ENCODE data around the gene RDH16. TPM values are rescaled to one million over a fixed set of nuclear protein-coding genes. Genes with fewer than 3 reads are reported as not detected.
A peak's percentile ranks its signal among the peaks of the same experiment; 100 is the strongest.
"Not testable (repeated sequence)": the region's sequence is repeated elsewhere in the genome, so short reads cannot be mapped to it uniquely, and the experiment has no call there.

RDH16 gene
- total RNA-seq, 1 donor = 0.09 TPM

DNA sequence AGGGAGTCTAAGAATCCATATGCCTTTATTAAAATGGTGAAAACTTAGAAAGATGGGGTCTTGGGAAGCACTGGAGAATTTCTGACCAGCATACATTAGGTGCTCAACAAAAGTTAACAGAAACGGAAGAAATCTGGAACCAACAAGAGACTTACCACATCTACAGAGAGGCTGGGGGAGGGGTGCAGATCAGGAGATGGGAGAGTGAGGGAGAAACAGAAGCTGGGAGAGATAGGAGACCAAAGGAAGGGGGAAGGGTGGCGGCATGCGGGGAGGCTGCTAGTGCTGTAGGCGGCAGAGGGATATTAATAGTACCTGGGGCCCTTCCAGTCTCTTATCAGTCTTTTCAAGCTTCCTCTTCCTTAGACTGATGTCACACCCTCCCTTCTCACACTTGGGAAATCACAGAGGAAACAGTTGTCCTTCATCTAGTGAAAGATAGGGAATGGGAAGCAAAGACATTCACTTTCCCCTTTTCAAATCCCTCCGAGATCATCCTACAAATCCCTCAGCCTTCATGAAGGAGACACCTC is 30.9 kb upstream of the RDH16 start:
- DNase-seq (ENCODE audit: low read depth) = peak; percentile 34

DNA sequence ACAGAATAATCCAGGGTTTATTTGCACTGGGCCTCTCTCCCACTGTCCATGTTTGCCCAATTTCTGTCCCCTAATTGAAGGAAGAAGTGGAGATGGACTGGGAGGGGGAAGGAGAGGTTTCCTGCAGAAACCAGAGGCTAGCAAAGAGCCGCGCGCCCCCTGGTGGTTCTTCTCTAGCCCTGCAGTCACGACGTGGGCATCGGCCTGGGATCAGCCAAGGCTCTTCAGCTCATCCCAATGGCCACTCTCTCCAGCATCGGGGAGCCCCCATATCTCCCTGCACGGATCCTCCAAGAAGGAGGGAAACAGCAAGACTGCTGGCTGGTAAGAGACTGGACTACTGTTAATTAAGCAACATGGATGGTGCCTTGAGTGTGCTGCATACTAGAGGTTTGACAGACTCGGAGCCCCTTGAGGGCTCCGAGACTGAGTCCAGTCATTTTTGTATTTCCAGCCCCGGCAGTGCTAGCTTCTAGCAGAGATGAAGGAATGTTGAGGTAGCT is 30.2 kb upstream of the RDH16 start:
- peak; percentile 74 for DNase-seq (ENCODE audit: low read depth)
- TF ChIP-seq, protein P1, sequence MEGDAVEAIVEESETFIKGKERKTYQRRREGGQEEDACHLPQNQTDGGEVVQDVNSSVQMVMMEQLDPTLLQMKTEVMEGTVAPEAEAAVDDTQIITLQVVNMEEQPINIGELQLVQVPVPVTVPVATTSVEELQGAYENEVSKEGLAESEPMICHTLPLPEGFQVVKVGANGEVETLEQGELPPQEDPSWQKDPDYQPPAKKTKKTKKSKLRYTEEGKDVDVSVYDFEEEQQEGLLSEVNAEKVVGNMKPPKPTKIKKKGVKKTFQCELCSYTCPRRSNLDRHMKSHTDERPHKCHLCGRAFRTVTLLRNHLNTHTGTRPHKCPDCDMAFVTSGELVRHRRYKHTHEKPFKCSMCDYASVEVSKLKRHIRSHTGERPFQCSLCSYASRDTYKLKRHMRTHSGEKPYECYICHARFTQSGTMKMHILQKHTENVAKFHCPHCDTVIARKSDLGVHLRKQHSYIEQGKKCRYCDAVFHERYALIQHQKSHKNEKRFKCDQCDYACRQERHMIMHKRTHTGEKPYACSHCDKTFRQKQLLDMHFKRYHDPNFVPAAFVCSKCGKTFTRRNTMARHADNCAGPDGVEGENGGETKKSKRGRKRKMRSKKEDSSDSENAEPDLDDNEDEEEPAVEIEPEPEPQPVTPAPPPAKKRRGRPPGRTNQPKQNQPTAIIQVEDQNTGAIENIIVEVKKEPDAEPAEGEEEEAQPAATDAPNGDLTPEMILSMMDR (IDR thresholded peaks at IDR 0.05; ENCODE audit: insufficient read depth, low read length) = peak; percentile 95
- no peak overlapping the region for H3K4me3 ChIP-seq (ENCODE audit: low read depth, low read length)

More for the DNA sequence above, 30.9 kb upstream of the RDH16 start:
- TF ChIP-seq, protein P1 (IDR thresholded peaks at IDR 0.05; ENCODE audit: insufficient read depth, low read length) = no peak
- H3K4me3 ChIP-seq (ENCODE audit: low read depth, low read length) = no peak overlapping the region

DNA sequence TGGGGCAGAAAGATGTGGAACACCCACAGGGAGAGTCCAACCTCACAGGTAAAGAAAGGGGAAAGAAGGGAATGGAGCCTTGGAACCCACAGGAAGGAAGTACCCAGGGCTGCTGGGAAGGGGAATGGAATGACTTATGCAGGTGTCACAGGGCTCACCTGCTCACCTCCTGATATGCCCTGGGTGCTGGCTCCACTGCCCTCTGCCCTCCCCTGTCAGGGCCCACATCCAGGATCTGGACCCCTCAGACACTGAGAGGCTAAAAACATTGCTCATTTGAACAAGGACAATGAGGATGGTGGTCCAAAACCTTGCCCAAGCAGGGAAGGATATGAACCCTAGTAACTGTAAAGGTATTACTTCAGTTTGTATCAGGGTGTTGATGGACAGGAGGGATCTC is 29.6 kb upstream of the RDH16 start:
- TF ChIP-seq, protein P1 (IDR thresholded peaks at IDR 0.05; ENCODE audit: insufficient read depth, low read length) = no peak
- H3K4me3 ChIP-seq (ENCODE audit: low read depth, low read length) = no peak overlapping the region
- no peak for DNase-seq (ENCODE audit: low read depth)

DNA sequence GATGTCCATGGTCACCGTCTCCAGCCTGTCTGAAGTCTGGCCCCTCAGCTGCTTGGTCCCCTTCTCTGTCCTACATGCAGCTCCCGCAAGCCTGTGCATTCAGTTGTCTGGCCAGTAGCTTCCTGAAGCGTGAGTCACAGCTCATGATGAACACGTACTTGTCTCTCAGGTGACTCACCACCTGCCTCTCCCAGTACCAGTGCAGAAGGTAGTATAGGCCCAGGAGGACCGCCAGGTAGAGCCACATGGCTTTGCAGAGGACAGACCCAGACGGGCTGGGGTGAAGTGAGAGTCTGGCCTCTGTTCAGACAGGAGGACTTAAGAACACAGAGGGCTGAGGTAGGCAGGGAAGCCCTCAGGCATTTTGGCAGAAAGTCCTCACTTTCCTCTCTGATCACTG is 28.3 kb upstream of the RDH16 start:
- DNase-seq (ENCODE audit: low read depth); H3K4me3 ChIP-seq (ENCODE audit: low read depth, low read length): not testable (repeated sequence)

DNA sequence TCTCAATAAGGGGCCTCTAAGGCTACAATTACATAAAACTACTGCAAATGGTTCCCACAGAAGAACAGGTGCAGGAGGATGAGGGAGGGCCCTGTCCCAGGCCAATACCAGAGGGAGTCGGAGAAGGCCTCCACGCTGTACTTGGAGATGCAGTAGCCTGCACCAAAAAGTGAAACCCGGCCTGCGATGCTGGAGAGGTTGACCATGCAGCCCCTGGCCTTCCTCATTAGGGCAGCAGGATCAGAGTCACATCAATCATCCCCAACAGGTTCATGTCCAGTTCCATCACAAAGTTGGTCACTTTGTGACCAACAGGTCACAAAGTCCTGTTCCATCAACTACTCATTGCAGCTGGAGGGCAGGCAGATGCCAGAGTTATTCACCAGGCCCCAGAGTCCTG is 26.0 kb upstream of the RDH16 start:
- TF ChIP-seq, protein P1 (IDR thresholded peaks at IDR 0.05; ENCODE audit: insufficient read depth, low read length) = no peak
- DNase-seq (ENCODE audit: low read depth) = no peak
- H3K4me3 ChIP-seq (ENCODE audit: low read depth, low read length) = no peak overlapping the region

DNA sequence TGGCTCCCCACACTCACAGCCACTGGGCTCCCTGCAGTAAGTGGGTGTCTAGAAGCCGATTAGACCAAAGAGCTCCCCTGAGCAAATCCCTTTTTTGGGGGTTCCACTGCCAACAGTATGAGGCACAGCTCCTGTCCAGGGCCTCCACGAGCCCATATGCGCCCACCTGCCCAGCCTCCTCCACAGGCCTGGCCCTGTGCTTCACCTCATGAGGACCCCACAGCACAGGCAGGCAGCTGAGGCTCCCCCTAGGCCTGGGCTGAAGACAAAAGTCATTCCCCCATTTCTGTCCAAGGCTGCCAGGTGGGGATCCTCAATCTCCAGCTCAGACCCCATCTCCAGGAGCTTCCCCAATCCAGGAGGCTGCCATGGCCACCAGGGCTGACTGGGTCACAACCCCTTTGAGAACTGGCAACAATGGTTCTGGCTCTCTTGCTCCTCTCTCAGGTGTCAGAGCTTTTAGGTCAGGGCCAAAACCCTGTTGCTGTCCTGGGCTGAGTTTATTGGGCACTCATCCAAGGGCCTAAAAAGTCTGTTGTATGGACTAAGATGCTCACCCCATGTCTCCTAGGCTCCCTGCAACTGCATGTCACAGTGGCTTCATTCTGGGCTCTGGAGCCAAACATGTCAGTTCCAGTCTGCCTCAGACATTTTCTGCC is 25.3 kb upstream of the RDH16 start:
- not testable (repeated sequence) for DNase-seq (ENCODE audit: low read depth)

DNA sequence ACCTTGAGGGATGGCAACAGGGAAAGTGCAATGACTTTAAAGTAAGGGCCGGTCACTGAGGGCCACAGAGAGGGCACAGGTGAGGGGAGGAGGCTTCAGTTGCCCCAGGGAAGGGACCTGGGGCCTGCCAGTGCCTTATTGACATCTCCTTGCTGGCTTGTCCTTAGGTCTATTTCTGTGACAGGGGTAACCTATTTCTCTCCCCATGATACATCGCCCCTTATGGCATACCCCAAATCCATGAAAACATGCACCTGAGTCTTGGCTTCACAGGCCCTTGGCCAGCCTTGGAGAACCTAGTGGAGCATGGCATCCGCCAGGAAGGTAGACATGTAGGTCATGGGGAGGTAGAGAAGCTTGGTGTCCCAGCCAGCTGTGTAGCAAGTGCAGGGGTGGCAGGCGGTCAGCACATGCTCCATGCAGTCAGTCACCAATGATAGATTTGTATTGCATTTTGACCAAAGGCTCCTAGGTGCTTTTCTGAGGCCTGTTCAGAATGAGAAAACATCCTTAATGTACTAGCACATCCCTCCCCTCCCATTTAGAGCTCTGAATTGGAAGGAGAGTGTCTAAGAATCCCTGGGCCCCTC is 23.6 kb upstream of the RDH16 start:
- DNase-seq (ENCODE audit: low read depth) = no peak
- TF ChIP-seq, protein P1 (IDR thresholded peaks at IDR 0.05; ENCODE audit: insufficient read depth, low read length) = no peak
- no peak overlapping the region for H3K4me3 ChIP-seq (ENCODE audit: low read depth, low read length)

More for the DNA sequence above, 25.3 kb upstream of the RDH16 start:
- H3K4me3 ChIP-seq (ENCODE audit: low read depth, low read length) = not testable (repeated sequence)

All from fibroblast of the aortic adventitia (primary cell).